ENCODE measurements around the gene CCDC61.

CCDC61 gene

GRCh38 chr19:46000491-46001246 lies 5.4 kb downstream of the CCDC61 start:
- H3K4me2 ChIP-seq (ENCODE audit: low read length): peak overlapping the region; percentile 84
- no peaks in the 10 kb centered on the region for H3K9me2 ChIP-seq (ENCODE audit: low read depth, low read length)
- H3F3A ChIP-seq (ENCODE audit: insufficient read depth, low read length): no peaks in the 10 kb centered on the region
- peaks cover 18% of the 10 kb centered on the region for H3K36me3 ChIP-seq (ENCODE audit: insufficient read depth, low read length)
- peaks cover 28% of the 10 kb centered on the region for H3K4me1 ChIP-seq (ENCODE audit: insufficient read depth, low read length, severe bottlenecking)
- H3K4me3 ChIP-seq (ENCODE audit: low read depth, low read length, poor library complexity, severe bottlenecking): peak overlapping the region; percentile 63
- H3K27ac ChIP-seq (ENCODE audit: low read depth, low read length, poor library complexity, severe bottlenecking): no peak overlapping the region
- TF ChIP-seq EZH2 (IDR thresholded peaks at IDR 0.05; ENCODE audit: borderline replicate concordance, low read length) (no peak), CTCF (IDR thresholded peaks at IDR 0.05; ENCODE audit: low read length) (no peak)
- H3K27me3 ChIP-seq (ENCODE audit: insufficient read depth, low read length): no peaks in the 10 kb centered on the region
- H3K9me3 ChIP-seq (ENCODE audit: low read length): no peaks in the 10 kb centered on the region
- H4K20me1 ChIP-seq (ENCODE audit: insufficient read depth, low read length): no peaks in the 10 kb centered on the region
- H3K9ac ChIP-seq (ENCODE audit: low read length): peak overlapping the region; percentile 42; the same call in 1 of the 2 replicates
- no peaks in the 10 kb centered on the region for H3K79me2 ChIP-seq (ENCODE audit: insufficient read depth, low read length)
- no peak overlapping the region for H2AFZ ChIP-seq (ENCODE audit: low read length)

GRCh38 chr19:46002678-46003275 lies 7.5 kb downstream of the CCDC61 start:
- H3K36me3 ChIP-seq (ENCODE audit: insufficient read depth, low read length): peaks cover 10% of the 10 kb centered on the region
- H3K4me3 ChIP-seq (ENCODE audit: low read depth, low read length, poor library complexity, severe bottlenecking): no peak overlapping the region
- H3K27me3 ChIP-seq (ENCODE audit: insufficient read depth, low read length): no peaks in the 10 kb centered on the region
- no peak overlapping the region for H2AFZ ChIP-seq (ENCODE audit: low read length)
- no peaks in the 10 kb centered on the region for H3K9me2 ChIP-seq (ENCODE audit: low read depth, low read length)
- no peak overlapping the region for H3K9ac ChIP-seq (ENCODE audit: low read length)
- TF ChIP-seq EZH2 (IDR thresholded peaks at IDR 0.05; ENCODE audit: borderline replicate concordance, low read length) (no peak), CTCF (IDR thresholded peaks at IDR 0.05; ENCODE audit: low read length) (no peak)
- peaks cover 19% of the 10 kb centered on the region for H3K4me1 ChIP-seq (ENCODE audit: insufficient read depth, low read length, severe bottlenecking)
- no peaks in the 10 kb centered on the region for H3K79me2 ChIP-seq (ENCODE audit: insufficient read depth, low read length)
- H3K27ac ChIP-seq (ENCODE audit: low read depth, low read length, poor library complexity, severe bottlenecking): no peak overlapping the region
- no peaks in the 10 kb centered on the region for H3F3A ChIP-seq (ENCODE audit: insufficient read depth, low read length)
- H3K4me2 ChIP-seq (ENCODE audit: low read length): no peak overlapping the region
- no peaks in the 10 kb centered on the region for H3K9me3 ChIP-seq (ENCODE audit: low read length)
- no peaks in the 10 kb centered on the region for H4K20me1 ChIP-seq (ENCODE audit: insufficient read depth, low read length)

- H3K4me2 ChIP-seq (ENCODE audit: low read length): no peak overlapping the region
- H3K4me3 ChIP-seq (ENCODE audit: low read depth, low read length, poor library complexity, severe bottlenecking): no peak overlapping the region
- H2AFZ ChIP-seq (ENCODE audit: low read length): no peak overlapping the region
- H3K36me3 ChIP-seq (ENCODE audit: insufficient read depth, low read length): peaks cover 4% of the 10 kb centered on the region; the same call in 1 of the 2 replicates
- no peak for TF ChIP-seq EZH2 (IDR thresholded peaks at IDR 0.05; ENCODE audit: borderline replicate concordance, low read length)
- TF ChIP-seq CTCF (IDR thresholded peaks at IDR 0.05; ENCODE audit: low read length): no peak
- H3K79me2 ChIP-seq (ENCODE audit: insufficient read depth, low read length): no peaks in the 10 kb centered on the region
- H3K27me3 ChIP-seq (ENCODE audit: insufficient read depth, low read length): no peaks in the 10 kb centered on the region
- H4K20me1 ChIP-seq (ENCODE audit: insufficient read depth, low read length): no peaks in the 10 kb centered on the region
- H3K4me1 ChIP-seq (ENCODE audit: insufficient read depth, low read length, severe bottlenecking): peaks cover 8% of the 10 kb centered on the region
- no peak overlapping the region for H3K27ac ChIP-seq (ENCODE audit: low read depth, low read length, poor library complexity, severe bottlenecking)
- no peaks in the 10 kb centered on the region for H3K9me2 ChIP-seq (ENCODE audit: low read depth, low read length)
- no peaks in the 10 kb centered on the region for H3F3A ChIP-seq (ENCODE audit: insufficient read depth, low read length)
- no peak overlapping the region for H3K9ac ChIP-seq (ENCODE audit: low read length)
- no peaks in the 10 kb centered on the region for H3K9me3 ChIP-seq (ENCODE audit: low read length)
Measured at GRCh38 chr19:46006411-46006810, 11.1 kb downstream of the CCDC61 start.
